Right lobe of liver (tissue), 6 donors: ENCODE results near the gene STAG2. TPM values are rescaled to one million over a fixed set of nuclear protein-coding genes. Genes with fewer than 3 reads are reported as not detected.

ENCODE experiments used
- ATAC-seq, 4 donors: fragments of 200-7000 bp; cut with Tn5 transposase; one replicate each; pipeline ENCODE4 v1.9.1; 2020; ENCODE audit warnings: mild to moderate bottlenecking in 4 of 4, moderate library complexity in 4 of 4
- DNase-seq, 3 donors: peaks; one replicate each; pipeline ENCODE4 v3.0.0-alpha.2; 2020
- H3K27ac ChIP-seq, 3 donors: fragments of 200-600 bp; one replicate each; pipeline ENCODE4 v1.8.0; 2022
- H3K27me3 ChIP-seq, 2 donors: fragments of 200-600 bp; one replicate each; pipeline ENCODE4 v1.8.0; 2022
- H3K36me3 ChIP-seq, 4 donors: fragments of 200-600 bp; sonication (generic) in 1 of 4; one replicate each; pipeline versions ENCODE4 v1.5.1 to v1.8.0; 2017 to 2022; ENCODE audit warnings: control low read depth in 1 of 4
- H3K4me1 ChIP-seq, 4 donors: fragments of 200-600 bp; sonication (generic) in 1 of 4; one replicate each; pipeline versions ENCODE4 v1.5.1 to v1.8.0; 2017 to 2022; ENCODE audit warnings: control low read depth in 1 of 4
- H3K4me3 ChIP-seq, 3 donors: fragments of 200-600 bp; one replicate each; pipeline ENCODE4 v1.8.0; 2022
- H3K9me3 ChIP-seq, 4 donors: fragments of 200-600 bp; sonication (generic) in 1 of 4; one replicate each; pipeline versions ENCODE4 v1.5.1 to v1.8.0; 2017 to 2022; ENCODE audit warnings: control low read depth in 1 of 4
- CTCF ChIP-seq, 4 donors: fragments of 200-600 bp in 3 of 4; fragments of 450-650 bp in 1 of 4; IDR thresholded peaks; one replicate each; pipeline versions ENCODE4 v1.5.1 to v1.8.0; 2016 to 2022; ENCODE audit warnings: antibody characterized with exemption in 4 of 4, mild to moderate bottlenecking in 2 of 4
- POLR2A ChIP-seq: fragments of 450-650 bp; IDR thresholded peaks from one replicate; pipeline ENCODE4 v1.6.1; 2017; ENCODE audit warnings: antibody characterized with exemption, mild to moderate bottlenecking
- WGBS: methylation state at CpG from one replicate; pipeline ENCODE4 v1.1.6; 2018; ENCODE audit warnings: low coverage, low lambda C conversion rate; ENCODE audit not compliant: insufficient coverage; ENCODE audit errors: missing lambda C conversion rate; 5-methylcytosine and 5-hydroxymethylcytosine counted together
- intact Hi-C, 2 donors: fragments of 100-400 bp; cut with DNase I; formaldehyde crosslinking; loops; one replicate each; pipeline versions ENCODE4 v1.11.2 to v1.14.1; 2022
- total RNA-seq, 6 experiments: library from RNA; depleted of rRNA in 2 of 6; stranded (reverse); fragments of >200 nt in 2 of 6; fragmentation: NEBNext Ultra II Directional in 3 of 6; extraction: Animal tissue kit (Norgen Biotek cat#: 25700) in 3 of 6; gene quantifications; one replicate each; pipeline versions ENCODE4 v1.1.0 to v1.2.4, GENCODE V29; 2016 to 2023
- donor health status: DM: no; HTN: yes; CAD: no.
- donor health status: DM: no; HTN: no; CAD: no.
- donor health status: DM: no; HTN: no; CAD: no.
- donor health status: DM: no; HTN: yes; CAD: no.
- donor health status: DM: no; HTN: yes; CAD: no.

The STAG2 gene
- total RNA-seq, 6 experiments from 2014 or later, result 17.1 to 27.5 (median 23.9) TPM

- 86% methylated on average over 7 of the region's 7 CpGs for WGBS
- DNase-seq, result no peak
- Histone ChIP-seq H3K9me3 (no peaks in the 10 kb centered on the region), H3K36me3 (no peaks in the 10 kb centered on the region), H3K4me3 (no peak overlapping the region), H3K27ac (no peak overlapping the region), H3K4me1 (no peaks in the 10 kb centered on the region), H3K27me3 (no peaks in the 10 kb centered on the region)
- ATAC-seq, result no peak
- intact Hi-C loops, result no loop called here
- TF ChIP-seq POLR2A (no peak), CTCF (IDR thresholded peaks at IDR 0.05) (no peak)
These were observed 6.0 kb downstream of the STAG2 start for GRCh38 chrX:123967497-123967896.

GRCh38 chrX:123968383-123969050 is 7.0 kb downstream of the STAG2 start:
- TF ChIP-seq POLR2A (no peak), CTCF (IDR thresholded peaks at IDR 0.05) (no peak)
- 35% methylated on average over 5 of the region's 5 CpGs for WGBS
- intact Hi-C loops, result no loop called here
- no peaks in the 10 kb centered on the region for H3K27me3 ChIP-seq
- H3K36me3 ChIP-seq, result no peaks in the 10 kb centered on the region
- H3K4me3 ChIP-seq, result no peak overlapping the region
- H3K27ac ChIP-seq, result no peak overlapping the region
- no peaks in the 10 kb centered on the region for H3K4me1 ChIP-seq
- no peaks in the 10 kb centered on the region for H3K9me3 ChIP-seq
- ATAC-seq (no peak), DNase-seq (no peak)

- Histone ChIP-seq H3K36me3 (no peaks in the 10 kb centered on the region), H3K27me3 (no peaks in the 10 kb centered on the region), H3K27ac (no peak overlapping the region), H3K4me3 (no peak overlapping the region), H3K9me3 (no peaks in the 10 kb centered on the region), H3K4me1 (no peaks in the 10 kb centered on the region)
- ATAC-seq, result no peak
- no peak for DNase-seq
- TF ChIP-seq POLR2A (no peak), CTCF (IDR thresholded peaks at IDR 0.05) (no peak)
- 32% methylated on average over 4 of the region's 5 CpGs for WGBS
- intact Hi-C loops, result no loop called here
These were observed 10.5 kb downstream of the STAG2 start for GRCh38 chrX:123971982-123972381.

- Histone ChIP-seq H3K4me1 (peaks cover 0 to 2% (median 0%) of the 10 kb centered on the region in 4 donors), H3K9me3 (no peaks in the 10 kb centered on the region), H3K36me3 (no peaks in the 10 kb centered on the region), H3K27ac (no peak overlapping the region), H3K27me3 (no peaks in the 10 kb centered on the region), H3K4me3 (no peak overlapping the region)
- DNase-seq (no peak), ATAC-seq (no peak)
- no peak for TF ChIP-seq CTCF (IDR thresholded peaks at IDR 0.05)
- TF ChIP-seq POLR2A, result no peak
- 53% methylated on average over 3 of the region's 3 CpGs for WGBS
- intact Hi-C loops, result no loop called here
These were observed 12.4 kb downstream of the STAG2 start for GRCh38 chrX:123973921-123974320.

- H3K27ac ChIP-seq, result no peak overlapping the region
- no peaks in the 10 kb centered on the region for H3K27me3 ChIP-seq
- no peak overlapping the region for H3K4me3 ChIP-seq
- no peaks in the 10 kb centered on the region for H3K9me3 ChIP-seq
- H3K36me3 ChIP-seq, result no peaks in the 10 kb centered on the region
- no peak for ATAC-seq
- intact Hi-C loops, result no loop called here
- peaks cover 0 to 5% (median 1%) of the 10 kb centered on the region in 4 donors for H3K4me1 ChIP-seq
- no peak for DNase-seq
- WGBS, result 54% methylated on average over 2 of the region's 6 CpGs
- TF ChIP-seq POLR2A, result no peak
- TF ChIP-seq CTCF (IDR thresholded peaks at IDR 0.05), result no peak
These were observed 13.7 kb downstream of the STAG2 start for GRCh38 chrX:123975180-123975579.
